SK-N-SH (cell line): ENCODE measurements around the gene LMF1. TPM values are rescaled to one million over a fixed set of nuclear protein-coding genes. Genes with fewer than 3 reads are reported as not detected.

Experiments
- CTCF ChIA-PET: fragments of 300-600, 350-600 bp; formaldehyde crosslinking; extraction: SDS; loops from one replicate; lab custom pipeline; 2021; lab: Yijun Ruan, JAX
- POLR2A ChIA-PET: fragments of 350-600 bp; sonication (Branson Sonifier 250); formaldehyde crosslinking; extraction: SDS; loops from one replicate; lab custom pipeline; 2020; ENCODE audit warnings: antibody characterized with exemption, inconsistent platforms; lab: Yijun Ruan, JAX
- DNase-seq: peaks from one replicate; pipeline ENCODE4 v3.0.0; 2012
- H2AFZ ChIP-seq: fragments of 200-600 bp; sonication (generic); 2 replicates; pipeline ENCODE4 v1.8.1; 2016; ENCODE audit warnings: antibody characterized with exemption, mild to moderate bottlenecking, low read depth
- H3F3A ChIP-seq: fragments of 200-600 bp; sonication (generic); replicated peaks from 2 replicates; pipeline ENCODE3; 2016; ENCODE audit warnings: antibody characterized with exemption, mild to moderate bottlenecking; ENCODE audit not compliant: insufficient read depth
- H3K27ac ChIP-seq, 2 experiments: fragments of 200-500 bp in 1 of 2; fragments of 200-600 bp in 1 of 2; sonication (Bioruptor generic) in 1 of 2; sonication (generic), shearing (Covaris generic) in 1 of 2; 2 replicates each; pipeline versions ENCODE4 v1.5.1 to v1.6.1; 2014 to 2016; ENCODE audit warnings: low read depth in 2 of 2, inconsistent platforms in 1 of 2, low read length in 1 of 2, mild to moderate bottlenecking in 1 of 2, mixed read lengths in 1 of 2
- H3K27me3 ChIP-seq: fragments of 200-600 bp; sonication (generic), shearing (Covaris generic); 2 replicates; pipeline ENCODE4 v1.6.1; 2016; ENCODE audit warnings: mixed run types; ENCODE audit not compliant: insufficient read depth
- H3K36me3 ChIP-seq, 2 experiments: fragments of 200-500 bp in 1 of 2; fragments of 200-600 bp in 1 of 2; sonication (Bioruptor generic) in 1 of 2; sonication (generic) in 1 of 2; replicated peaks in 1 of 2; 2 replicates each; pipeline versions ENCODE3 to v1.5.1; 2014 to 2016; ENCODE audit warnings: low read length in 1 of 2, mild to moderate bottlenecking in 1 of 2; ENCODE audit not compliant: insufficient read depth in 2 of 2, control insufficient read depth in 1 of 2
- H3K4me1 ChIP-seq, 2 experiments: fragments of 200-500 bp in 1 of 2; fragments of 200-600 bp in 1 of 2; sonication (Bioruptor generic) in 1 of 2; sonication (generic), shearing (Covaris generic) in 1 of 2; 2 replicates each; pipeline versions ENCODE4 v1.5.1 to v1.6.1; 2014 to 2016; ENCODE audit warnings: low read depth in 1 of 2, low read length in 1 of 2, mixed run types in 1 of 2; ENCODE audit not compliant: insufficient read depth in 2 of 2, control insufficient read depth in 1 of 2
- H3K4me2 ChIP-seq: fragments of 200-600 bp; sonication (generic), shearing (Covaris generic); 2 replicates; pipeline ENCODE4 v1.6.1; 2017; ENCODE audit warnings: mixed run types
- H3K4me3 ChIP-seq, 2 experiments: fragments of 200-500 bp in 1 of 2; fragments of 200-600 bp in 1 of 2; sonication (Bioruptor generic) in 1 of 2; sonication (generic), shearing (Covaris generic) in 1 of 2; 2 replicates each; pipeline versions ENCODE4 v1.5.1 to v1.8.1; 2014 to 2016; ENCODE audit warnings: low read depth in 2 of 2, inconsistent platforms in 1 of 2, low read length in 1 of 2, mild to moderate bottlenecking in 1 of 2, mixed read lengths in 1 of 2, moderate library complexity in 1 of 2
- H3K79me2 ChIP-seq: fragments of 200-600 bp; sonication (generic); 2 replicates; pipeline ENCODE4 v1.8.1; 2017; ENCODE audit warnings: mild to moderate bottlenecking; ENCODE audit not compliant: insufficient read depth
- H3K9ac ChIP-seq: fragments of 200-600 bp; sonication (generic); 2 replicates; pipeline ENCODE4 v1.6.1; 2017; ENCODE audit warnings: mixed run types
- H3K9me2 ChIP-seq: fragments of 200-600 bp; sonication (generic); 2 replicates; pipeline ENCODE4 v1.6.1; 2017; ENCODE audit warnings: mixed run types
- H3K9me3 ChIP-seq: fragments of 200-600 bp; sonication (generic); 2 replicates; pipeline ENCODE4 v1.6.1; 2017; ENCODE audit warnings: mixed run types, mild to moderate bottlenecking, moderate library complexity
- H4K20me1 ChIP-seq: fragments of 200-600 bp; sonication (generic); 2 replicates; pipeline ENCODE4 v1.6.1; 2017; ENCODE audit warnings: mild to moderate bottlenecking, mixed run types; ENCODE audit not compliant: insufficient read depth
- ELF1 ChIP-seq: IDR thresholded peaks from 2 replicates; pipeline ENCODE4 v1.4.0; 2012
- EZH2phosphoT487 ChIP-seq: fragments of 200-600 bp; sonication (generic); IDR thresholded peaks from 2 replicates; pipeline ENCODE4 v1.6.1; 2017; ENCODE audit warnings: low read depth, mixed run types, mild to moderate bottlenecking, antibody characterized with exemption, moderate library complexity, borderline replicate concordance
- FOSL2 ChIP-seq: IDR thresholded peaks from 2 replicates; pipeline ENCODE4 v1.4.0; 2012; ENCODE audit warnings: low read depth, mild to moderate bottlenecking, moderate library complexity, borderline replicate concordance
- FOXM1 ChIP-seq: IDR thresholded peaks from 2 replicates; pipeline ENCODE4 v1.4.0; 2012; ENCODE audit warnings: low read depth, mild to moderate bottlenecking
- JUND ChIP-seq: IDR thresholded peaks from 2 replicates; pipeline ENCODE4 v1.4.0; 2012
- MEF2A ChIP-seq: IDR thresholded peaks from 2 replicates; pipeline ENCODE4 v1.4.0; 2012; ENCODE audit warnings: low read depth, borderline replicate concordance
- MXI1 ChIP-seq: IDR thresholded peaks from 2 replicates; pipeline ENCODE4 v1.6.1; 2012; ENCODE audit warnings: mild to moderate bottlenecking, low read depth, low read length, improper control_type of control experiment
- NRF1 ChIP-seq: IDR thresholded peaks from 2 replicates; pipeline ENCODE4 v1.6.1; 2012; ENCODE audit warnings: low read depth, mild to moderate bottlenecking, low read length
- RCOR1 ChIP-seq: fragments of 150-350 bp; IDR thresholded peaks from 2 replicates; pipeline ENCODE4 v1.6.1; 2017; ENCODE audit warnings: antibody characterized with exemption, low read length
- SMC3 ChIP-seq: IDR thresholded peaks from 2 replicates; pipeline ENCODE4 v1.6.1; 2012; ENCODE audit warnings: low read depth, low read length, improper control_type of control experiment
- TCF12 ChIP-seq: IDR thresholded peaks from 2 replicates; pipeline ENCODE4 v1.4.0; 2012
- WGBS: methylation state at CpG from one replicate; pipeline ENCODE4 v1.1.6; 2017; ENCODE audit warnings: low lambda C conversion rate; 5-methylcytosine and 5-hydroxymethylcytosine counted together
- polyA plus RNA-seq, 3 experiments: library from polyadenylated mRNA; depleted of rRNA; stranded (reverse); fragments of >200 nt; gene quantifications; 2 replicates each; pipeline ENCODE4 v1.2.3, GENCODE V29; 2012
- TF ChIP-seq, protein P1 (sequence below): fragments of 150-350 bp; IDR thresholded peaks from 2 replicates; pipeline ENCODE4 v1.6.1; 2017; ENCODE audit warnings: antibody characterized with exemption, low read length, low read depth, borderline replicate concordance
- TF ChIP-seq, protein P2 (sequence below): fragments of 150-350 bp; IDR thresholded peaks from 2 replicates; pipeline ENCODE4 v1.6.1; 2016; ENCODE audit warnings: mild to moderate bottlenecking, low read depth, low read length
- TF ChIP-seq, protein P3 (sequence below): IDR thresholded peaks from 2 replicates; pipeline ENCODE4 v1.4.0; 2012; ENCODE audit warnings: low read depth, borderline replicate concordance
- TF ChIP-seq, protein P4 (sequence below): fragments of 200-600 bp; sonication (generic); IDR thresholded peaks from 2 replicates; pipeline ENCODE4 v1.6.1; 2017; ENCODE audit warnings: antibody characterized with exemption, mild to moderate bottlenecking, moderate library complexity
- TF ChIP-seq, protein P5 (sequence below): IDR thresholded peaks from 2 replicates; pipeline ENCODE4; 2012

Gene LMF1
- polyA plus RNA-seq, 1 of the 3 experiments (the other 2 are of a cell fraction) = 5.7 TPM

DNA sequence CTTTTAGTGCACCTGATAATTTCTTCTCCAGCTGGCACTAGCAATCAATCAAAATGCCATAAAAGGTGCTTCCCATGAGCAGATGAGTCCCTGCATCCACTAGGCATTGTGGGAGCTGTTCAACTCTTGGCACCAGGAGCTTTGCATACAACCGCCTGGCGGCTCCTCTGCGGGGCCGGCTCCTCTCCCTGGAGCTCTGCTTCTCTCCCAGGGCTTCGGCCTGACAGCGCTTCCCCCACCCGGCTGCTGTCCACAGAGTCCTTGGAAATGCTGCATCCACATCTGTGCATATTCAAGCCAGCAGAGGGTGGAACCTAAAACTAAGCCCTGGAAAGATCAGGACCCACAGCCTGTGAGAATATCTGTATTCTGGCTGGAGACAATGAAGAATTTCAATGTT, 62.9 kb downstream of the LMF1 start:
- Histone ChIP-seq H2AFZ (no peak overlapping the region), H3K9me3 (peaks cover 4% of the 10 kb centered on the region; the same call in 1 of the 2 replicates), H3K4me1 (no peaks in the 10 kb centered on the region), H3K4me3 (no peak overlapping the region), H3K27me3 (no peaks in the 10 kb centered on the region)
- ChIA-PET CTCF (no interaction called here), POLR2A (no interaction called here)
- TF ChIP-seq, protein P1, sequence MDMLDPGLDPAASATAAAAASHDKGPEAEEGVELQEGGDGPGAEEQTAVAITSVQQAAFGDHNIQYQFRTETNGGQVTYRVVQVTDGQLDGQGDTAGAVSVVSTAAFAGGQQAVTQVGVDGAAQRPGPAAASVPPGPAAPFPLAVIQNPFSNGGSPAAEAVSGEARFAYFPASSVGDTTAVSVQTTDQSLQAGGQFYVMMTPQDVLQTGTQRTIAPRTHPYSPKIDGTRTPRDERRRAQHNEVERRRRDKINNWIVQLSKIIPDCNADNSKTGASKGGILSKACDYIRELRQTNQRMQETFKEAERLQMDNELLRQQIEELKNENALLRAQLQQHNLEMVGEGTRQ = no peak
- TF ChIP-seq NRF1 (no peak), ELF1 (no peak), RCOR1 (no peak)
- TF ChIP-seq, all 33 proteins: peak for 0
- no peaks in the 10 kb centered on the region for H3F3A ChIP-seq
- H3K27ac ChIP-seq = no peak overlapping the region
- no peak overlapping the region for H3K9ac ChIP-seq
- H3K79me2 ChIP-seq = no peaks in the 10 kb centered on the region
- no peak for DNase-seq
- no peaks in the 10 kb centered on the region for H3K9me2 ChIP-seq
- 96% methylated on average over 4 of the region's 7 CpGs for WGBS
- H3K4me2 ChIP-seq = no peak overlapping the region
- no peaks in the 10 kb centered on the region for H4K20me1 ChIP-seq
- peaks cover 0 to 3% of the 10 kb centered on the region in 2 experiments for H3K36me3 ChIP-seq

DNA sequence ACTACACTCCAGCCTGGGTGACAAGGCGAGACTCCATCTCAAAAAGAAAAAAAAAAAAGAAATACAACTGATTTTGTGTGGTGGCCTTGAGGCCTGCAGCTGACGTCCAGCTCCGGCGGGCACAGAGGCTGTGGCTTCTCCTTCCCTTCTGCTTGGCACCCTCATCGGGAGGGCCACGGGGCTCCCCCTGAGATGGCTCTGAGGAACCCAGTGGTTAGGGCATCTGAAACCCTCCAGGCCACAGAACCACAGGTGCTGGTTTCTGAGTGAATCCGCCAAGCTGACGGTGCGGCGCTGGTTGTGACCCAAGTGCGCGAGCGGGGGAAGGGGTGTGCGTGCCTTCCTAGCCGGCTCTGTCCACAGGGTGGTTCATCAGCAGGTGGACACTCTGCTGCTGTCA, 63.4 kb downstream of the LMF1 start:
- Histone ChIP-seq H3K79me2 (no peaks in the 10 kb centered on the region), H3K9ac (no peak overlapping the region), H3K4me2 (no peak overlapping the region), H4K20me1 (no peaks in the 10 kb centered on the region), H3K36me3 (peaks cover 0 to 3% of the 10 kb centered on the region in 2 experiments), H3K4me3 (no peak overlapping the region), H3K4me1 (peaks cover 0 to 1% of the 10 kb centered on the region in 2 experiments; a peak in 1 of 4 replicates), H2AFZ (no peak overlapping the region), H3F3A (no peaks in the 10 kb centered on the region), H3K27ac (no peak overlapping the region), H3K27me3 (no peaks in the 10 kb centered on the region), H3K9me3 (peaks cover 4% of the 10 kb centered on the region; the same call in 1 of the 2 replicates), H3K9me2 (no peaks in the 10 kb centered on the region)
- no peak for DNase-seq
- ChIA-PET CTCF (no interaction called here), POLR2A (no interaction called here)
- 88% methylated on average over 13 of the region's 15 CpGs for WGBS
- TF ChIP-seq JUND (no peak), TCF12 (no peak), SMC3 (no peak), FOSL2 (no peak), MEF2A (no peak), FOXM1 (no peak), EZH2phosphoT487 (no peak), MXI1 (no peak), RCOR1 (no peak)
- TF ChIP-seq, protein P2, sequence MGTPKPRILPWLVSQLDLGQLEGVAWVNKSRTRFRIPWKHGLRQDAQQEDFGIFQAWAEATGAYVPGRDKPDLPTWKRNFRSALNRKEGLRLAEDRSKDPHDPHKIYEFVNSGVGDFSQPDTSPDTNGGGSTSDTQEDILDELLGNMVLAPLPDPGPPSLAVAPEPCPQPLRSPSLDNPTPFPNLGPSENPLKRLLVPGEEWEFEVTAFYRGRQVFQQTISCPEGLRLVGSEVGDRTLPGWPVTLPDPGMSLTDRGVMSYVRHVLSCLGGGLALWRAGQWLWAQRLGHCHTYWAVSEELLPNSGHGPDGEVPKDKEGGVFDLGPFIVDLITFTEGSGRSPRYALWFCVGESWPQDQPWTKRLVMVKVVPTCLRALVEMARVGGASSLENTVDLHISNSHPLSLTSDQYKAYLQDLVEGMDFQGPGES = no peak
- TF ChIP-seq, protein P3, sequence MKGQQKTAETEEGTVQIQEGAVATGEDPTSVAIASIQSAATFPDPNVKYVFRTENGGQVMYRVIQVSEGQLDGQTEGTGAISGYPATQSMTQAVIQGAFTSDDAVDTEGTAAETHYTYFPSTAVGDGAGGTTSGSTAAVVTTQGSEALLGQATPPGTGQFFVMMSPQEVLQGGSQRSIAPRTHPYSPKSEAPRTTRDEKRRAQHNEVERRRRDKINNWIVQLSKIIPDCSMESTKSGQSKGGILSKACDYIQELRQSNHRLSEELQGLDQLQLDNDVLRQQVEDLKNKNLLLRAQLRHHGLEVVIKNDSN = no peak
- TF ChIP-seq, protein P1 = no peak
- TF ChIP-seq, protein P4, sequence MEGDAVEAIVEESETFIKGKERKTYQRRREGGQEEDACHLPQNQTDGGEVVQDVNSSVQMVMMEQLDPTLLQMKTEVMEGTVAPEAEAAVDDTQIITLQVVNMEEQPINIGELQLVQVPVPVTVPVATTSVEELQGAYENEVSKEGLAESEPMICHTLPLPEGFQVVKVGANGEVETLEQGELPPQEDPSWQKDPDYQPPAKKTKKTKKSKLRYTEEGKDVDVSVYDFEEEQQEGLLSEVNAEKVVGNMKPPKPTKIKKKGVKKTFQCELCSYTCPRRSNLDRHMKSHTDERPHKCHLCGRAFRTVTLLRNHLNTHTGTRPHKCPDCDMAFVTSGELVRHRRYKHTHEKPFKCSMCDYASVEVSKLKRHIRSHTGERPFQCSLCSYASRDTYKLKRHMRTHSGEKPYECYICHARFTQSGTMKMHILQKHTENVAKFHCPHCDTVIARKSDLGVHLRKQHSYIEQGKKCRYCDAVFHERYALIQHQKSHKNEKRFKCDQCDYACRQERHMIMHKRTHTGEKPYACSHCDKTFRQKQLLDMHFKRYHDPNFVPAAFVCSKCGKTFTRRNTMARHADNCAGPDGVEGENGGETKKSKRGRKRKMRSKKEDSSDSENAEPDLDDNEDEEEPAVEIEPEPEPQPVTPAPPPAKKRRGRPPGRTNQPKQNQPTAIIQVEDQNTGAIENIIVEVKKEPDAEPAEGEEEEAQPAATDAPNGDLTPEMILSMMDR = no peak
- TF ChIP-seq, protein P5, sequence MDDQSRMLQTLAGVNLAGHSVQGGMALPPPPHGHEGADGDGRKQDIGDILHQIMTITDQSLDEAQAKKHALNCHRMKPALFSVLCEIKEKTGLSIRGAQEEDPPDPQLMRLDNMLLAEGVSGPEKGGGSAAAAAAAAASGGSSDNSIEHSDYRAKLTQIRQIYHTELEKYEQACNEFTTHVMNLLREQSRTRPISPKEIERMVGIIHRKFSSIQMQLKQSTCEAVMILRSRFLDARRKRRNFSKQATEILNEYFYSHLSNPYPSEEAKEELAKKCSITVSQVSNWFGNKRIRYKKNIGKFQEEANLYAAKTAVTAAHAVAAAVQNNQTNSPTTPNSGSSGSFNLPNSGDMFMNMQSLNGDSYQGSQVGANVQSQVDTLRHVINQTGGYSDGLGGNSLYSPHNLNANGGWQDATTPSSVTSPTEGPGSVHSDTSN = no peak
